TTC549 (cell line): ENCODE data around the gene ZFAND4.
"Not testable (repeated sequence)": the region's sequence is repeated elsewhere in the genome, so short reads cannot be mapped to it uniquely, and the experiment has no call there.

ENCODE experiments used
- FAIRE-seq: peaks from 2 replicates; lab custom pipeline; 2012; peaks lifted over from hg19 to GRCh38; lab: Jason Lieb, UNC

The ZFAND4 gene

GRCh38 chr10:45672181-45673073 lies at the start of gene ZFAND4:
TSS of gene ZFAND4 (minus strand) at chr10:45672772. CDS start at chr10:45663725, 9,047 bp downstream.
- no peak for FAIRE-seq

DNA sequence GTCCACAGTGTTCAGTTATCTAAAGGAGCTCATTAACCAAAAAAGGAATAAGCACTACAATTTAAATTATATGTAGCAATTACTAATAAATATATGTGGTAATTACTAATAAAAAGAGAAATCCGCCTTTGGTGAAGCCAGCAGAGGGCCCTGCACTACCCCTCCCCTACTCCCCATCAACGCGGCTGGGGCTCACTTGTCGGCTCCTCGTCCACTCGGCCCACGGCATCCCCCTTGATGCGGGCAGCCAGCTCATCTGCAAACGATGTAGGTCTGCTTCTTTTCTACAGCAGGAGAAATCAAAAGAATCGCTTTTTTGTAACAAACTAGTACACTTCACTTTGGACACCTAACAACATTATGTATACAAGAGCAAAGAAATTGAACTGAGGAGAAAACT lies 48.9 kb upstream of the ZFAND4 start:
- FAIRE-seq, result not testable (repeated sequence)

GRCh38 chr10:45717642-45718041 lies 45.1 kb upstream of the ZFAND4 start:
- not testable (repeated sequence) for FAIRE-seq

DNA sequence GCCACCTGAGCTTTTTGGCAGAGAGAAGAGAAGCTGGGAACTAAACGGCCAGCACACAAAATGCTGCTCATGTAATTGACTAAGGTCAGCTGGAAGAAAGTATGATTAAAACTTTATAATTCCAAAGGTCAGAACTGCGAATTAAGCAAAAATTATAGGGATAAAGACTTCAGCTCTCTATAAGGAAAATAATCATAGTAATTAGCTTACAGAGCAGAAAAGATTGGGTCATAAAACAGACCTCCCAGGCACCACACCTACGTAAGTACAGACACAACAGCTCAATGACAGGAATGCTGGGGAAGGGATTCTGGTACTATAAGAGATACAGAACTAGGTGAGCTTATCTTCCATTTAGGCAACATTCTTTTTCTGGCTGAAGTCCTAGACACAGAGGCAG lies 44.5 kb upstream of the ZFAND4 start:
- not testable (repeated sequence) for FAIRE-seq

DNA sequence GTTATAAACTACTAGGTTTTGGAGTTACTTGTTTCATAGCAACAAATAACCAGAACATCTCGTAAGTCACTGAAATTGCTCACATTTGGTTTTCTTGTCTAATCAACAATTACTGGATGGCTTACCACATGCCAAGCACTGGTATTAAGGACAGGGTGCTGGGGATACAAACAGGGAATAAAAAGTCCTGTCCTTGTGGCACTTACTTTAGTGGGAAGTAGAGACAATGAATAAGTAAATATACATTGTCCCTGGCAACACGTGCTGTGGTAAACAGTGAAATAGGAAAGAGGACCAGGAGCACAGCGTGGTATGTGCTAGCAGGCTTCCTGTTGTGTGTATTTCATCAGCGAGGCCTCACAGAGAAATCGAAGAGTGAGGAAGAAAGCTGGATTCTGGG lies 38.7 kb upstream of the ZFAND4 start:
- not testable (repeated sequence) for FAIRE-seq

- FAIRE-seq, result not testable (repeated sequence)
Measured at GRCh38 chr10:45710200-45710796, 37.7 kb upstream of the ZFAND4 start.

DNA sequence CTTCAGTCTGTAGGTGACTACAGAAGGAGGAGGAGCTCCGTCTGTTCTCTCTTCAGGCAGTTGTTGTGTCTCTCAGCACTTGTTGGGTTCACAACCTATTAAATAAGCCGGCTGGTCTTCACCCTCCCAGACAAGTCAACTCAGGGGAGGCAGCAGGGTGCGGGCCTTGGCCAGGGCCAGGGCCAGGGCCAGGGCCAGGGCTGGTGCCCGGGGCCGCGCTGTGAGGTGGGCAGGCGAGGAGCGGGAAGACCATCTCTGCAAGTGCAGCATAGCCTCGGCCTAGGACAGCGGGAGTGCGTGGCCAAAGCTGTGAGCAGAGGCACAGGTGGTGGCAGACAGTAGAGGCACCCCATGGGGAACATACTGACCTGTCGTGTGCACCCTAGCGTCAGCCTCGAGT lies 5.9 kb upstream of the ZFAND4 start:
- not testable (repeated sequence) for FAIRE-seq

DNA sequence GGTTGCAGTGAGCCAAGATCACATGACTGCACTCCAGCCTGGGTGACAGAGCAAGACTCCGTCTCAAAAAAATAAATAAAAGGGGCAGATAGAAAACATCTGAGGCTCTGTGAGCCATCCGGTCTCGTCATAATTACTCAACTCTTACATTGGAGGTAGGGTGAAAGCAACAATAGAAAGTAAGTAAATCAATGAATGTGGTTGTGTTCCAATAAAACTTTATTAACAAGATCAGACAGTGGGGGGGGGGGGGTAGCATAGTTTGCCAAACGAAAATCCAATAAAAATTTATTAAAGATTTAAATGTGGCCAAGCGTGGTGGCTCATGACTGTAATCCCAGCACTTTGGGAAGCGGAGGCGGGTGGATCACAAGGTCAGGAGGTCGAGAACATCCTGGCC lies 2.8 kb upstream of the ZFAND4 start:
- no peak for FAIRE-seq

DNA sequence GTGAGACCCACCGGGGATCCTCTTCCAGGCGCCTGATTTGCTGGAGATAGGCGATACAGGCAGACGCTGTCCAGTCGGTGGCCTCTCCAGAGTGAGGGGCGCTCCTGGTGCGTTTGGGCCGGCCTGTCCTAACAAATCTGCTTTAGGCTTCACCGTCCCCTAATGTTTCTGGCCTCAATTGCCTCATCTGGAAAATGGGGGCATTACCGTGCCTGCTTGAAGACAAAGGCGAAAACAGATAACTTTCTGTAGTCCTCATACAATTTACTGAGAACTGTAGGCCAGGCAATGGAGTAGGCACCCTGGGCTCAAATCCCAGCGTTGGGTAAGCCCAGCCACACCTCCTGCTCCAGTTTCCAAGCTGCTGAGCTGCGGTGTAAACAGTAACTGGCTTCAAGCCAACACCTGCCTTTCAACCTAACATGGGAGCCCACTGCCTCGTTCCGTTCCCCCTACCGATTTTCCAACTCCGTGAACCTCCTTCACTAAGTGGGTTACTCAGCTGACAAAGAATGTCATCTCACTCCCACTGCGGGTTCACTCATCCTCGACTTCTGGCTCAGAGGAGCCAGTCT lies 589 bp upstream of the ZFAND4 start:
- no peak for FAIRE-seq

GRCh38 chr10:45671300-45671699 lies 1.3 kb downstream of the ZFAND4 start:
- not testable (repeated sequence) for FAIRE-seq

- FAIRE-seq, result not testable (repeated sequence)
Measured at GRCh38 chr10:45669897-45670296, 2.7 kb downstream of the ZFAND4 start.

GRCh38 chr10:45660876-45661411 lies 11.6 kb downstream of the ZFAND4 start:
- no peak for FAIRE-seq

DNA sequence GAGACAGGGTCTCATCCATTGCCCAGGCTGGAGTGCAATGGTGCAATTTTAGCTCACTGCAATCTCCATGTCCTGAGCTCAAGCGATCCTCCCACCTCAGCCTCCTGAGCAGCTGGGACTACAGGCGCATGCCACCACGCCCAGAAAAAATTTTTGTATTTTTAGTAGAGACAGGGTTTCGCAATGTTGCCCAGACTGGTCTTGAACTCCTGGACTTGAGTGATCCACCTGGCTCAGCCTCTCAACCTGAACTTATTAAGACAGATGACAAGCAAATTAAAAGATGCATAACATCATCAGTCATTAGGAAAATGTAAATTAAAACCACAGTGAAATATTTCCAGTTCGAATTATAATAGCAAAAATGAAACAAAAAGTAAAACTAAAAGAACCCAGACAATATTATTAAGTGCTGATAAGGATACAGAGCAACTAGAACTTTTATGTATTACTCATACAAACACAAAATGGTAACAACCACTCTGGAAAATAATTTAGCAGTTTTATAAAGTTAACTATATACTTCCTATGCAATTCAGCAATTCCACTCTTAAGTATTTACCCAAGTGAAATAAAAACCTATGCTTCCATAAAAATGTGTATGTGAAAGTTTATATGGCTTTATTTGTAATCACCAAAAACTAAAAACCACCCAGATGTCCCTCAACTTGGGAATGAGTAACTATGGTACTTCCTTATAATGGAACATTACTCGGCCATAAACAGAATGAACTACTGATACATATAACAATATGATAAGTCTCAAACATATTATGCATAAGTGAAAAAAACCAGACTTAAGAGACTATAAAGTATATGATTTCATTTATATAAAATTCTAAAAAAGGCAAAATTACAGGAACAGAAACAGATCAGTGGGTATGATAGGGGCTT lies 15.3 kb downstream of the ZFAND4 start:
- no peak for FAIRE-seq

DNA sequence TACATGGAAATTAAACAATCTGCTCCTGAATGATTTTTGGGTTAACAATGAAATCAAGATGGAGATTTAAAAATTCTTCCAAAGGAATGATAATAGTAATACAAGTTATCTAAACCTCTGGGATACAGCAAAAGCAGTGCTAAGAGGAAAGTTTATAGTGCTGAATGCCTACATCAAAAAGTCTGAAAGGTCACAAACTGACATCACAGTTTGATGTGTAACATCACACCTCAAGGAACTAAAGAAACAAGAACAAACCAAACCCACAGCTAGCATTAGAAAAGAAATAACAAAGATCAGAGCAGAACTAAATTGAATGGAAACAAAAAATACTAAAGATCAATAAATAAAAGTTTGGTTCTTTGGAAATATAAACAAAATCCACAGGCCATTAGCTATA lies 17.4 kb downstream of the ZFAND4 start:
- FAIRE-seq, result no peak

GRCh38 chr10:45654753-45655141 lies 17.8 kb downstream of the ZFAND4 start:
- FAIRE-seq, result not testable (repeated sequence)

- no peak for FAIRE-seq
Measured at GRCh38 chr10:45653454-45653853, 19.1 kb downstream of the ZFAND4 start.

DNA sequence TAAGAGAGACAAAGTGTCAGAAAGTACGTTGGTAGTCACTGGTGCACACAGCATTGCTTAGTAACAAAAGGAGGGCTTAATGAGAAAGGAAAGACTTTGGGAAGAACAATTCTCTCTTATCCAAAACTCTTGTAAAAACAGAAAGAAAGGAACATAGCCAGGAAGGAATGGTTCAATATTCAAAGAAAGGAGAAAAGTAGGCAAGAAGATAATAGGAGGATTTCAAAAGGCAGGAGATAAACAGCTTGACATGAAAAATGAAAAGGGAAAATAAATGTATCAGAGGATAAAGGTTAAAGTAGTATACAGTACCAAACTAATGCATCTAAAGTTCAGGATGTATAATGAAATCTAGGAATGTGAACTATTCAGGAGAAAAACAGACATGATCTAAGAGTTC lies 20.1 kb downstream of the ZFAND4 start:
- FAIRE-seq, result no peak

DNA sequence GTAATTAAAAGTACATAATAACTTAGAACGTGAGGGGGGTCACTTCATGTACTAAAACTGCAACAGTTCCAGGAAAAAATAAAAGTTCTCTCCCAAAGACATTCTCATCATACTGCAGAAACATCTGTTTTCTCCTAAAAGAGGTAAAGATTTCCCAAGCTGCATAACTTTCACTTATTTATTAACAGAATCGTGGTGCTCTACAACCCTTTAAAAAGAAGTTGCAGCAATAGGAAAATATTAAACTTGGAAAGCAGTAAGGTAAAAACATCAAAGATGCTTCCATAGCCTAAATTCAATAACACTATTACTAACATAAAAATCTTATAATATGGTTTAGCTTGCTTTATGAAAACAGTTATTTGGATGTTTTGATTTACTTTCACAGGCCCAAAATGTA lies 23.3 kb downstream of the ZFAND4 start:
- FAIRE-seq, result no peak

DNA sequence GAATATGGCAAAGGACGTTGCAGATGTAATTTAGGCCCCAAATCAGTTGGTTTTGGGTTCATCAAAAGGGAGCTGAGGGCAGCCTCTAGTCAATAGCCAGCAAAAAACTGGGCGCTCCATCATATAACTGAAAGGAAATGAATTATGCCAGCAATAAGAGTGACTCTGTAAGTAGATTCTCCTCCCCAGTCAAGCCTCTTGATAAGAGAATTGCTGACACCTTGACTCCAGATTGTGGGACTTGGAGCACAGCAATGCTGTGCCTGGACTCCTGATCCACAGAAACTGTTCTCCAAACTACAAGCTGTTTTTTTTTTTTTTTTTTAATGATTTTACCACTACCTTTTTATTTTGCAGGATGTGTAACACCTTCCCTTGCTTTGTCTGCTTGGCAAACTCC lies 25.5 kb downstream of the ZFAND4 start:
- FAIRE-seq, result no peak

GRCh38 chr10:45646384-45647050 lies 26.1 kb downstream of the ZFAND4 start:
- no peak for FAIRE-seq

GRCh38 chr10:45644527-45644926 lies 28.0 kb downstream of the ZFAND4 start:
- FAIRE-seq, result no peak
